Gastroesophageal sphincter (tissue), 3 donors: ENCODE data around the gene DNAH11.

Experiments used
- CTCF ChIP-seq, 4 experiments: fragments of 200-600 bp in 2 of 4; fragments of 450-650 bp in 2 of 4; sonication (generic) in 1 of 4; IDR thresholded peaks; one replicate each; pipeline ENCODE4 v1.5.1; 2017 to 2019; ENCODE audit warnings: antibody characterized with exemption in 4 of 4, mild to moderate bottlenecking in 2 of 4, moderate library complexity in 2 of 4
- EP300 ChIP-seq: sonication (generic); formaldehyde crosslinking; IDR thresholded peaks from one replicate; pipeline ENCODE4 v1.6.1; 2017; ENCODE audit warnings: antibody characterized with exemption, mild to moderate bottlenecking
- POLR2A ChIP-seq, 2 donors: fragments of 450-650 bp; IDR thresholded peaks; one replicate each; pipeline ENCODE4 v1.6.1; 2017; ENCODE audit warnings: antibody characterized with exemption in 2 of 2, mild to moderate bottlenecking in 2 of 2, moderate library complexity in 1 of 2
- POLR2AphosphoS5 ChIP-seq: sonication (generic); formaldehyde crosslinking; IDR thresholded peaks from one replicate; pipeline ENCODE4 v1.6.1; 2017; ENCODE audit warnings: antibody characterized with exemption

- TF ChIP-seq CTCF (IDR thresholded peaks at IDR 0.05) (no peak), POLR2A (IDR thresholded peaks at IDR 0.05) (no peak), POLR2AphosphoS5 (no peak), EP300 (no peak)
Observed at GRCh38 chr7:21603462-21603861, 60.6 kb downstream of the DNAH11 start.
